ENCODE data around the gene TP53. TPM values are rescaled to one million over a fixed set of nuclear protein-coding genes. Genes with fewer than 3 reads are reported as not detected.

The TP53 gene
- total RNA-seq, 1 donor from 2014 or later = 49.4 TPM

- no peak overlapping the region for H3K4me3 ChIP-seq (ENCODE audit: low read depth, low read length)
- no peak for DNase-seq (ENCODE audit: low read depth)
- TF ChIP-seq CTCF (conservative IDR thresholded peaks at IDR 0.05; ENCODE audit: low read depth, low read length) = no peak
Observed at GRCh38 chr17:7719661-7720060, 32.4 kb upstream of the TP53 start.

- peak overlapping the region; percentile 80 for H3K4me3 ChIP-seq (ENCODE audit: low read depth, low read length)
- no peak for TF ChIP-seq CTCF (conservative IDR thresholded peaks at IDR 0.05; ENCODE audit: low read depth, low read length)
- no peak for DNase-seq (ENCODE audit: low read depth)
Observed at GRCh38 chr17:7717756-7718350, 30.6 kb upstream of the TP53 start.

GRCh38 chr17:7716901-7717755 lies 29.8 kb upstream of the TP53 start, which contains the start of gene DNAH2:
Gene DNAH2 (plus strand): TSS chr17:7717744. CDS start chr17:7719735, 1,991 bp downstream.
- peak within 1 kb of the TSS; percentile 80 for H3K4me3 ChIP-seq (ENCODE audit: low read depth, low read length)
- peak; percentile 13 for DNase-seq (ENCODE audit: low read depth)
- peak; percentile 61 for TF ChIP-seq CTCF (conservative IDR thresholded peaks at IDR 0.05; ENCODE audit: low read depth, low read length)

- no peak for DNase-seq (ENCODE audit: low read depth)
- TF ChIP-seq CTCF (conservative IDR thresholded peaks at IDR 0.05; ENCODE audit: low read depth, low read length) = no peak
- peak overlapping the region; percentile 80 for H3K4me3 ChIP-seq (ENCODE audit: low read depth, low read length)
Observed at GRCh38 chr17:7715936-7716886, 28.9 kb upstream of the TP53 start.

GRCh38 chr17:7714721-7715594 lies 27.7 kb upstream of the TP53 start:
- no peak overlapping the region for H3K4me3 ChIP-seq (ENCODE audit: low read depth, low read length)
- no peak for DNase-seq (ENCODE audit: low read depth)
- no peak for TF ChIP-seq CTCF (conservative IDR thresholded peaks at IDR 0.05; ENCODE audit: low read depth, low read length)

- TF ChIP-seq CTCF (conservative IDR thresholded peaks at IDR 0.05; ENCODE audit: low read depth, low read length) = no peak
- no peak for DNase-seq (ENCODE audit: low read depth)
- no peak overlapping the region for H3K4me3 ChIP-seq (ENCODE audit: low read depth, low read length)
Observed at GRCh38 chr17:7713782-7714181, 26.5 kb upstream of the TP53 start.

All from epithelial cell of proximal tubule (primary cell).